ENCODE data around the gene PHACTR1.

DNA sequence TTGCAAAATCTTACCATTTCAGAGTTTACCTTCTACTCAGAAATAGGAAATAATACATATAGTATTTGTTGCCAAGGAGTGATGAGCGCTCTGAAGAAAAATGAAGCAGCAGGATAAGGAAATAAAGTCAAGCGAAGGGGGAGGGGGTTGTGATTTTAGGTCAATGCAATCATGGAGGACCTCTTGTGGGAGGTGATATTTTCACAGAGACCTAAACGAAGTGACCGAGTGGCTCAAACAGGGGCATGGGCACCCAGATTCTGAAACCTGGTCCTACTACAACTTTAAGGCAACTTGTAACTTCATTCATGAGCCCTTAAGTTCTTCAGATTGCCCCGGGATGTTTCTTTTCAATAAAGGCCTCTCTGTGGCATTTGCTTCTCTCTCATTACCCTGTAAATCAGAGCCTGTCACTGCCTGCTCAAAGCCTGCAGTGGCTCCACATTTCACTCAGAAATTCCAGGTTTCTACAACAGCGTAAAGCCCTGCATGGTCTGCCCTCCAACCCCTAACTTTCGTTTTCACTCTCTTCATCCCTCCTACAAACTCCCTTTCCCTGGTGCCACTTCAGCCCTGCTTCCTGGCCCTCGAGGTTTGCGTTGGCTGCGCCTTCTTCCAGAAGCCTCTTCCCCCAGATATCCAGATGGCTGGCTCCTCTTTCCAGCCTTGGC lies 449.1 kb downstream of the PHACTR1 start:
- TF ChIP-seq, protein P1, sequence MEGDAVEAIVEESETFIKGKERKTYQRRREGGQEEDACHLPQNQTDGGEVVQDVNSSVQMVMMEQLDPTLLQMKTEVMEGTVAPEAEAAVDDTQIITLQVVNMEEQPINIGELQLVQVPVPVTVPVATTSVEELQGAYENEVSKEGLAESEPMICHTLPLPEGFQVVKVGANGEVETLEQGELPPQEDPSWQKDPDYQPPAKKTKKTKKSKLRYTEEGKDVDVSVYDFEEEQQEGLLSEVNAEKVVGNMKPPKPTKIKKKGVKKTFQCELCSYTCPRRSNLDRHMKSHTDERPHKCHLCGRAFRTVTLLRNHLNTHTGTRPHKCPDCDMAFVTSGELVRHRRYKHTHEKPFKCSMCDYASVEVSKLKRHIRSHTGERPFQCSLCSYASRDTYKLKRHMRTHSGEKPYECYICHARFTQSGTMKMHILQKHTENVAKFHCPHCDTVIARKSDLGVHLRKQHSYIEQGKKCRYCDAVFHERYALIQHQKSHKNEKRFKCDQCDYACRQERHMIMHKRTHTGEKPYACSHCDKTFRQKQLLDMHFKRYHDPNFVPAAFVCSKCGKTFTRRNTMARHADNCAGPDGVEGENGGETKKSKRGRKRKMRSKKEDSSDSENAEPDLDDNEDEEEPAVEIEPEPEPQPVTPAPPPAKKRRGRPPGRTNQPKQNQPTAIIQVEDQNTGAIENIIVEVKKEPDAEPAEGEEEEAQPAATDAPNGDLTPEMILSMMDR (IDR thresholded peaks at IDR 0.05; ENCODE audit: low read depth, low read length): no peak
- no peak for TF ChIP-seq EZH2phosphoT487 (IDR thresholded peaks at IDR 0.05; ENCODE audit: low read depth)

Measured in OCI-LY3 (cell line).